Prostate gland (tissue), 2 donors: ENCODE results near the gene C16orf96. TPM values are rescaled to one million over a fixed set of nuclear protein-coding genes. Genes with fewer than 3 reads are reported as not detected.

Source experiments
- DNase-seq: peaks from one replicate; pipeline ENCODE4 v3.0.0-alpha.2; 2019; ENCODE audit warnings: low spot score
- H3K27ac ChIP-seq, 2 donors: fragments of 200-600 bp; sonication (generic); 2 replicates each; pipeline ENCODE4 v1.5.1; 2017 to 2019
- H3K27me3 ChIP-seq: fragments of 200-600 bp; sonication (generic); replicated peaks from 2 replicates; pipeline ENCODE4 v1.5.1; 2019; ENCODE audit not compliant: insufficient read depth
- H3K36me3 ChIP-seq, 2 donors: fragments of 200-600 bp; sonication (generic); 1 replicate in 1 of 2; 2 replicates in 1 of 2; pipeline versions ENCODE4 v1.5.1 to v1.8.1; 2017 to 2019
- H3K4me1 ChIP-seq: fragments of 200-600 bp; sonication (generic); replicated peaks from 2 replicates; pipeline ENCODE4 v1.5.1; 2019
- H3K4me3 ChIP-seq, 2 donors: fragments of 200-600 bp; sonication (generic); 2 replicates each; pipeline ENCODE4 v1.5.1; 2017 to 2019
- H3K9me3 ChIP-seq: fragments of 200-600 bp; sonication (generic); 2 replicates; pipeline ENCODE4 v1.5.1; 2017
- CTCF ChIP-seq, 4 experiments: fragments of 200-600 bp in 2 of 4; fragments of 450-650 bp in 2 of 4; sonication (generic) in 2 of 4; IDR thresholded peaks; 1 replicate in 3 of 4; 2 replicates in 1 of 4; pipeline ENCODE4 v1.5.1; 2016 to 2019; ENCODE audit warnings: antibody characterized with exemption in 4 of 4, mild to moderate bottlenecking in 2 of 4, moderate library complexity in 2 of 4
- POLR2A ChIP-seq: fragments of 450-650 bp; IDR thresholded peaks from one replicate; pipeline ENCODE4 v1.6.1; 2016; ENCODE audit warnings: antibody characterized with exemption, mild to moderate bottlenecking
- POLR2AphosphoS5 ChIP-seq: sonication (generic); formaldehyde crosslinking; IDR thresholded peaks from one replicate; pipeline ENCODE4 v1.6.1; 2017; ENCODE audit warnings: antibody characterized with exemption
- WGBS: methylation state at CpG from one replicate; pipeline ENCODE4 v1.1.5; 2018; 5-methylcytosine and 5-hydroxymethylcytosine counted together
- intact Hi-C: fragments of 100-400 bp; cut with DNase I; formaldehyde crosslinking; loops from one replicate; pipeline ENCODE4 v1.14.2; 2022
- total RNA-seq, 2 donors: library from RNA; depleted of rRNA; stranded (reverse); fragments of >200 nt; gene quantifications; one replicate each; pipeline ENCODE4 v1.1.0, GENCODE V29; 2016

C16orf96 gene
- total RNA-seq, 2 donors from 2014 or later, result 0.27 to 3.8 TPM

- Histone ChIP-seq H3K9me3 (no peaks in the 10 kb centered on the region), H3K4me1 (no peaks in the 10 kb centered on the region), H3K27me3 (no peaks in the 10 kb centered on the region), H3K27ac (no peak overlapping the region), H3K36me3 (no peaks in the 10 kb centered on the region), H3K4me3 (no peak overlapping the region)
- 54% methylated on average over 6 of the region's 6 CpGs for WGBS
- DNase-seq, result no peak
- TF ChIP-seq CTCF (IDR thresholded peaks at IDR 0.05), result no peak
- no peak for TF ChIP-seq POLR2AphosphoS5
- TF ChIP-seq POLR2A, result no peak
- intact Hi-C loops, result no loop called here
These were observed 35.1 kb downstream of the C16orf96 start for GRCh38 chr16:4591191-4591590.

- DNase-seq, result no peak
- intact Hi-C loops, result no loop called here
- WGBS, result 90% methylated on average over 16 of the region's 17 CpGs
These were observed 35.7 kb downstream of the C16orf96 start for GRCh38 chr16:4591706-4592470.

GRCh38 chr16:4593086-4593485, 36.9 kb downstream of the C16orf96 start:
- Histone ChIP-seq H3K4me3 (no peak overlapping the region), H3K27ac (no peak overlapping the region), H3K9me3 (no peaks in the 10 kb centered on the region), H3K27me3 (no peaks in the 10 kb centered on the region), H3K4me1 (no peaks in the 10 kb centered on the region), H3K36me3 (no peaks in the 10 kb centered on the region)
- intact Hi-C loops, result no loop called here
- DNase-seq, result no peak
- no peak for TF ChIP-seq POLR2AphosphoS5
- no peak for TF ChIP-seq CTCF (IDR thresholded peaks at IDR 0.05)
- TF ChIP-seq POLR2A, result no peak
- 76% methylated on average over 16 of the region's 16 CpGs for WGBS

More at GRCh38 chr16:4591706-4592470, 35.7 kb downstream of the C16orf96 start:
- TF ChIP-seq CTCF (IDR thresholded peaks at IDR 0.05), result no peak
- TF ChIP-seq POLR2A, result no peak
- no peak for TF ChIP-seq POLR2AphosphoS5
- Histone ChIP-seq H3K9me3 (no peaks in the 10 kb centered on the region), H3K4me3 (no peak overlapping the region), H3K27me3 (no peaks in the 10 kb centered on the region), H3K4me1 (no peaks in the 10 kb centered on the region), H3K36me3 (no peaks in the 10 kb centered on the region), H3K27ac (no peak overlapping the region)

GRCh38 chr16:4594433-4595410, 38.6 kb downstream of the C16orf96 start:
- WGBS, result 93% methylated on average over 38 of the region's 38 CpGs
- TF ChIP-seq POLR2AphosphoS5 (no peak), POLR2A (no peak), CTCF (IDR thresholded peaks at IDR 0.05) (no peak)
- Histone ChIP-seq H3K36me3 (no peaks in the 10 kb centered on the region), H3K4me1 (no peaks in the 10 kb centered on the region), H3K27ac (no peak overlapping the region), H3K4me3 (no peak overlapping the region), H3K9me3 (no peaks in the 10 kb centered on the region), H3K27me3 (no peaks in the 10 kb centered on the region)
- intact Hi-C loops, result no loop called here
- DNase-seq, result no peak
